ENCODE measurements around the gene P2RY14. TPM values are rescaled to one million over a fixed set of nuclear protein-coding genes. Genes with fewer than 3 reads are reported as not detected.
A peak's percentile ranks its signal among the peaks of the same experiment; 100 is the strongest.

Gene P2RY14
- total RNA-seq, result under 1 TPM; 0.51 to 0.70 TPM

GRCh38 chr3:151278230-151278629 lies at the start of gene P2RY14:
Gene P2RY14 (minus strand): TSS chr3:151278542. CDS start chr3:151214316, 64,226 bp downstream.
- H3K4me1 Mint-ChIP-seq (ENCODE audit: low read depth), result peaks cover 50% of the 10 kb centered on the region
- intact Hi-C loops (cut with micrococcal nuclease), result no loop called here
- no peak for TF ChIP-seq CTCF (IDR thresholded peaks at IDR 0.05)
- ChIA-PET CTCF (interaction anchor here (1.0 to 9.2 kb wide), 14 partner anchors 10 to 122 kb away, joined by 3 to 254 read pairs (median 4); no protein-coding TSS in a partner anchor), POLR2A (interaction anchor here (1.5 to 1.8 kb wide), 2 partner anchors 50 to 75 kb away, joined by 5 to 8 read pairs; partner anchors contain the start of gene GPR171)
- DNase-seq (no peak), ATAC-seq (peak; percentile 10)
- H3K36me3 Mint-ChIP-seq (ENCODE audit: low read depth), result no peaks in the 10 kb centered on the region
- H3K4me3 Mint-ChIP-seq, result peak within 1 kb of the TSS; percentile 27
- no peaks in the 10 kb centered on the region for H3K27me3 Mint-ChIP-seq
- H3K9me3 Mint-ChIP-seq, result no peaks in the 10 kb centered on the region
- H3K27ac Mint-ChIP-seq, result peak within 1 kb of the TSS; percentile 50

- CTCF ChIA-PET, result interaction anchor here (0.8 to 4.6 kb wide), 19 partner anchors 9 to 167 kb away, joined by 3 to 45 read pairs (median 5); partner anchors contain the start of gene GPR87
These were observed 49.3 kb upstream of the P2RY14 start for GRCh38 chr3:151327571-151328198.

GRCh38 chr3:151322511-151322910 lies 44.2 kb upstream of the P2RY14 start:
- DNase-seq (no peak), ATAC-seq (no peak)
- no peak overlapping the region for H3K4me3 Mint-ChIP-seq
- H3K27me3 Mint-ChIP-seq, result peaks cover 3% of the 10 kb centered on the region
- ChIA-PET CTCF (interaction anchor here (2.2 kb wide), 1 partner anchor 94 kb away, joined by 8 read pairs; no protein-coding TSS in a partner anchor), POLR2A (interaction anchor here (0.6 kb wide), 1 partner anchor 17 kb away, joined by 3 read pairs; no protein-coding TSS in a partner anchor)
- intact Hi-C loops (cut with micrococcal nuclease), result no loop called here
- peaks cover 11% of the 10 kb centered on the region for H3K4me1 Mint-ChIP-seq (ENCODE audit: low read depth)
- no peak overlapping the region for H3K27ac Mint-ChIP-seq
- TF ChIP-seq CTCF (IDR thresholded peaks at IDR 0.05), result no peak
- H3K9me3 Mint-ChIP-seq, result no peaks in the 10 kb centered on the region
- H3K36me3 Mint-ChIP-seq (ENCODE audit: low read depth), result no peaks in the 10 kb centered on the region

More at GRCh38 chr3:151327571-151328198, 49.3 kb upstream of the P2RY14 start:
- no peak overlapping the region for H3K27ac Mint-ChIP-seq
- ATAC-seq, result no peak
- H3K36me3 Mint-ChIP-seq (ENCODE audit: low read depth), result no peaks in the 10 kb centered on the region
- no peaks in the 10 kb centered on the region for H3K9me3 Mint-ChIP-seq
- TF ChIP-seq CTCF (IDR thresholded peaks at IDR 0.05), result peak; percentile 49
- intact Hi-C loops (cut with micrococcal nuclease), result loop anchor here (5.0 kb wide), 1 partner anchor 35 kb away; no protein-coding TSS in a partner anchor
- peaks cover 6% of the 10 kb centered on the region for H3K27me3 Mint-ChIP-seq
- POLR2A ChIA-PET, result interaction anchor here (0.7 kb wide), 1 partner anchor 177 kb away, joined by 3 read pairs; no protein-coding TSS in a partner anchor
- H3K4me1 Mint-ChIP-seq (ENCODE audit: low read depth), result peaks cover 6% of the 10 kb centered on the region
- no peak overlapping the region for H3K4me3 Mint-ChIP-seq
- DNase-seq, result no peak

GRCh38 chr3:151321526-151321925 lies 43.2 kb upstream of the P2RY14 start:
- ChIA-PET POLR2A (interaction anchor here (0.6 to 0.7 kb wide), 2 partner anchors 16 to 279 kb away, joined by 3 to 5 read pairs; no protein-coding TSS in a partner anchor), CTCF (interaction anchor here (1.0 to 2.2 kb wide), 4 partner anchors 14 to 95 kb away, joined by 4 to 8 read pairs (median 4); no protein-coding TSS in a partner anchor)
- ATAC-seq (no peak), DNase-seq (no peak)
- H3K36me3 Mint-ChIP-seq (ENCODE audit: low read depth), result no peaks in the 10 kb centered on the region
- H3K27ac Mint-ChIP-seq, result no peak overlapping the region
- no peak overlapping the region for H3K4me3 Mint-ChIP-seq
- peaks cover 15% of the 10 kb centered on the region for H3K4me1 Mint-ChIP-seq (ENCODE audit: low read depth)
- peaks cover 3% of the 10 kb centered on the region for H3K27me3 Mint-ChIP-seq
- intact Hi-C loops (cut with micrococcal nuclease), result no loop called here
- no peak for TF ChIP-seq CTCF (IDR thresholded peaks at IDR 0.05)
- no peaks in the 10 kb centered on the region for H3K9me3 Mint-ChIP-seq

- Mint-ChIP-seq H3K36me3 (ENCODE audit: low read depth) (no peaks in the 10 kb centered on the region), H3K9me3 (no peaks in the 10 kb centered on the region), H3K4me1 (ENCODE audit: low read depth) (peaks cover 22% of the 10 kb centered on the region), H3K27ac (no peak overlapping the region), H3K27me3 (no peaks in the 10 kb centered on the region), H3K4me3 (no peak overlapping the region)
- ChIA-PET CTCF (interaction anchor here (1.6 to 1.7 kb wide), 2 partner anchors 13 to 93 kb away, joined by 4 to 5 read pairs; no protein-coding TSS in a partner anchor), POLR2A (no interaction called here)
- no peak for TF ChIP-seq CTCF (IDR thresholded peaks at IDR 0.05)
- ATAC-seq, result no peak
- no peak for DNase-seq
- intact Hi-C loops (cut with micrococcal nuclease), result no loop called here
These were observed 41.8 kb upstream of the P2RY14 start for GRCh38 chr3:151320131-151320530.

All from activated CD8-positive, alpha-beta T cell treated with anti-CD3 and anti-CD28 coated beads for 36 hours (primary cell).